HL-60 (cell line): ENCODE measurements around the gene BAG3.

Experiments used
- DNase-seq, 2 experiments: peaks; one replicate each; pipeline ENCODE4 v3.0.0-alpha.2; 2010 to 2020; ENCODE audit warnings: low read depth in 1 of 2, low spot score in 1 of 2
- H3K27ac ChIP-seq: fragments of 250-450 bp; sonication (Bioruptor Pico); replicated peaks from 2 replicates; pipeline ENCODE4 v1.5.1; 2020; ENCODE audit warnings: mild to moderate bottlenecking, moderate library complexity
- H3K27me3 ChIP-seq: fragments of 250-450 bp; sonication (Bioruptor Pico); 2 replicates; pipeline ENCODE4 v1.5.1; 2021; ENCODE audit warnings: mild to moderate bottlenecking, moderate library complexity; ENCODE audit not compliant: insufficient read depth, poor library complexity, severe bottlenecking
- H3K4me3 ChIP-seq: replicated peaks from 2 replicates; pipeline ENCODE4 v1.5.1; 2011; ENCODE audit warnings: mild to moderate bottlenecking, control low read depth, low read length; ENCODE audit not compliant: insufficient read depth
- CTCF ChIP-seq: IDR thresholded peaks from one replicate; pipeline ENCODE4 v1.5.1; 2011; ENCODE audit warnings: low read length, control low read depth, inconsistent platforms; ENCODE audit not compliant: insufficient read depth
- GABPA ChIP-seq: IDR thresholded peaks from 2 replicates; pipeline ENCODE4 v1.6.1; 2012; ENCODE audit warnings: low read depth
- POLR2AphosphoS5 ChIP-seq: IDR thresholded peaks from 2 replicates; pipeline ENCODE4 v1.6.1; 2012; ENCODE audit warnings: low read depth
- REST ChIP-seq: IDR thresholded peaks from 2 replicates; pipeline ENCODE4 v1.6.1; 2012; ENCODE audit warnings: low read depth; ENCODE audit not compliant: insufficient replicate concordance
- SPI1 ChIP-seq: IDR thresholded peaks from 2 replicates; pipeline ENCODE4 v1.6.1; 2012; ENCODE audit warnings: low read depth, mild to moderate bottlenecking, borderline replicate concordance

BAG3 gene

GRCh38 chr10:119620241-119621077 lies 30.7 kb upstream of the BAG3 start:
- Histone ChIP-seq H3K27ac (no peak overlapping the region), H3K4me3 (no peak overlapping the region), H3K27me3 (no peaks in the 10 kb centered on the region)
- no peak for TF ChIP-seq POLR2AphosphoS5
- no peak for TF ChIP-seq SPI1
- no peak for TF ChIP-seq REST
- no peak for TF ChIP-seq CTCF
- TF ChIP-seq GABPA: no peak
- no peak for DNase-seq

GRCh38 chr10:119621078-119621384 lies 30.1 kb upstream of the BAG3 start:
- Histone ChIP-seq H3K4me3 (no peak overlapping the region), H3K27ac (no peak overlapping the region), H3K27me3 (no peaks in the 10 kb centered on the region)
- DNase-seq: no peak
- no peak for TF ChIP-seq SPI1
- no peak for TF ChIP-seq GABPA
- TF ChIP-seq CTCF: no peak
- no peak for TF ChIP-seq POLR2AphosphoS5
- TF ChIP-seq REST: no peak

GRCh38 chr10:119625570-119626280 lies 25.5 kb upstream of the BAG3 start:
- H3K4me3 ChIP-seq: no peak overlapping the region
- TF ChIP-seq GABPA (no peak), SPI1 (no peak), POLR2AphosphoS5 (no peak), CTCF (no peak)
- H3K27ac ChIP-seq: no peak overlapping the region
- DNase-seq: no peak
- H3K27me3 ChIP-seq: no peaks in the 10 kb centered on the region
